GM23338 (cell line): ENCODE data around the gene RHOF.

ENCODE experiments used
- CREB1 ChIP-seq: fragments of 250-450 bp; sonication (Bioruptor Pico); IDR thresholded peaks from 2 replicates; pipeline ENCODE4 v1.5.0; 2020; ENCODE audit warnings: low read depth, mild to moderate bottlenecking, moderate library complexity
- CTCF ChIP-seq, 2 experiments: fragments of 200-600 bp in 1 of 2; sonication (generic) in 1 of 2; conservative IDR thresholded peaks; 2 replicates each; pipeline versions ENCODE4 v1.5.1 to v1.6.1; 2016 to 2017; ENCODE audit warnings: antibody characterized with exemption in 2 of 2, low read depth in 2 of 2, mild to moderate bottlenecking in 2 of 2, moderate library complexity in 1 of 2
- ETS1 ChIP-seq: IDR thresholded peaks from 2 replicates; pipeline ENCODE4 v1.6.1; 2016; ENCODE audit warnings: antibody characterized with exemption
- EZH2 ChIP-seq: fragments of 200-600 bp; sonication (generic); IDR thresholded peaks from one replicate; pipeline ENCODE4 v1.8.0; 2017; ENCODE audit warnings: antibody characterized with exemption, mild to moderate bottlenecking, low read depth; ENCODE audit not compliant: unreplicated experiment
- EZH2phosphoT487 ChIP-seq: fragments of 200-600 bp; sonication (generic); IDR thresholded peaks from one replicate; pipeline ENCODE4 v1.8.1; 2018; ENCODE audit warnings: antibody characterized with exemption; ENCODE audit not compliant: unreplicated experiment
- NANOG ChIP-seq: IDR thresholded peaks from 2 replicates; pipeline ENCODE4 v1.6.1; 2016; ENCODE audit warnings: antibody characterized with exemption, borderline replicate concordance
- POLR2AphosphoS5 ChIP-seq: IDR thresholded peaks from 2 replicates; pipeline ENCODE4 v1.6.1; 2016; ENCODE audit warnings: antibody characterized with exemption, low read depth
- REST ChIP-seq: IDR thresholded peaks from one replicate; pipeline ENCODE4 v1.6.1; 2018; ENCODE audit warnings: antibody characterized with exemption; ENCODE audit not compliant: unreplicated experiment
- STAT1 ChIP-seq: IDR thresholded peaks from one replicate; pipeline ENCODE4 v1.6.1; 2016; ENCODE audit warnings: antibody characterized with exemption; ENCODE audit not compliant: unreplicated experiment

- TF ChIP-seq CTCF (conservative IDR thresholded peaks at IDR 0.05; ENCODE audit: low read depth in 2 of 2) (no peak), NANOG (no peak), EZH2 (no peak), REST (no peak), POLR2AphosphoS5 (no peak), CREB1 (CRISPR knock-in tag) (no peak), EZH2phosphoT487 (no peak), STAT1 (no peak), ETS1 (no peak)
These were observed 45.3 kb downstream of the RHOF start for GRCh38 chr12:121748218-121748570.
